Effector CD4-positive, alpha-beta T cell (primary cell): Measurements from ENCODE around the gene RNF212B. TPM values are rescaled to one million over a fixed set of nuclear protein-coding genes. Genes with fewer than 3 reads are reported as not detected.
"Not testable (repeated sequence)": the region's sequence is repeated elsewhere in the genome, so short reads cannot be mapped to it uniquely, and the experiment has no call there.

Experiments used
- DNase-seq: peaks from one replicate; pipeline ENCODE4 v3.0.0-alpha.2; 2020
- total RNA-seq: gene quantifications from one replicate; lab custom pipeline; 2026; lab: John Stamatoyannopoulos, UW

Gene RNF212B, protein sequence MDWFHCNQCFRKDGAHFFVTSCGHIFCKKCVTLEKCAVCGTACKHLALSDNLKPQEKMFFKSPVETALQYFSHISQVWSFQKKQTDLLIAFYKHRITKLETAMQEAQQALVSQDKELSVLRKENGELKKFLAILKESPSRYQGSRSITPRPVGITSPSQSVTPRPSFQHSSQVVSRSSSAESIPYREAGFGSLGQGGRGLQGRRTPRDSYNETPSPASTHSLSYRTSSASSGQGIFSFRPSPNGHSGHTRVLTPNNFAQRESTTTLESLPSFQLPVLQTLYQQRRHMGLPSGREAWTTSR
- total RNA-seq = not detected

DNA sequence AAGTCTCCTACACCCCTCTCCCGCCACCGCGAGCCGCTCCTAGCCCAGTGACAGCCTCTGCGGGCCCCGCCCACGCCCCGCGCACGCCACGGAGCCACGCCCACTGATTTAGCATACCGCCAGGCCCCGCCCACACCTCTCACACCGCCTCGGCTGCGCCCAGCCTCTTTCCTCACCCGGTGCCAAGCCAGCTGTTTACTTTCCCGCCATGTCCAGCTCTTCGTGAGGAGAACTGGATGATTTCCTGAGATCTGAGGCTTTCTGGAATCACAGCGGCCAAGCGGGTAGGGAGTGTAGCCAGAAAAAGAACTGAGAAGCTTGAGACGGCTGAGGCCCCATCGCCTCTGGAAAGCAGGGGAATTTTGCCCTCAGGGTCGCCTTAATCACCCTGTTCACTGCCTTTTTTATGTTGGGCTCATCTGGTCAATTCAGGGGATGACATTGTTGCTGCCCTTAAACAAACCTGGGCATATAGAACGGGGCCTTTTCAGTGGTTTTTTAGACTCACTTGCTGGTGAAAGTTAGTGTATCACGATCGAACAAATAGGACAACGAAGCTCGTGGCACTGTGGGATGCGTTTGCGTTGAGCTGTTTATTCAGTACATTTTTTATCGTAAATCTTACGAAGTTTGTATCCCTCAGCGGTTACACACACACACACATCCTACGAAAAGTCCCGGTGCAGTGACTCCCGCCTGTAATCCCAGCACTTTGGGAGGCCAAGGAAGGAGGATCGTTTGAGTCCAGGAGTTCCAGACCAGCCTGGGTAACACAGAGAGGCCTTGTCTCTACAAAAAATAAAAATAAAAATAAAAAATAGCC, at the start of gene RNF212B:
Gene RNF212B, plus strand, starts transcription at position 165 of the 823 bp plus-strand sequence. CDS start 2,410 bp downstream, outside the sequence.
- peak; percentile 40 for DNase-seq

DNA sequence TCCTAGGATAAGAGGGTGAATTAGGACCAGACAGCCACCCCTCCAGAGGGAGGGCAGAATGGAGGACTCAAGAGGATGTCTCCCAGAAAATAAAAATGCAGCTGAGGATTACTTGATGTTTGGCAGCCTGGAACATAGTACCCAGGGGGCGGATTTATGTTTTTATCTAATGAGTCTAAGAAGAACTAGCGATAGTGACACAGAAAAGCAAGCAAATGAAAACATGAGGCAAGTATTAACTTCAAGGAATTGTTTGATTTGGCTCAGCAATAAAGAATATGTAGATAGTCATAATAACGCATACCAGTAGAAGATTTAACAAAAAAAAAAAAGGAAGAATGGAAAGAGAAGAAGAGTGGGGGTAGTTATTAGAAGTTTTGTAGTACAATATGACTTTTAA, 44.3 kb upstream of the RNF212B start:
- no peak for DNase-seq

DNA sequence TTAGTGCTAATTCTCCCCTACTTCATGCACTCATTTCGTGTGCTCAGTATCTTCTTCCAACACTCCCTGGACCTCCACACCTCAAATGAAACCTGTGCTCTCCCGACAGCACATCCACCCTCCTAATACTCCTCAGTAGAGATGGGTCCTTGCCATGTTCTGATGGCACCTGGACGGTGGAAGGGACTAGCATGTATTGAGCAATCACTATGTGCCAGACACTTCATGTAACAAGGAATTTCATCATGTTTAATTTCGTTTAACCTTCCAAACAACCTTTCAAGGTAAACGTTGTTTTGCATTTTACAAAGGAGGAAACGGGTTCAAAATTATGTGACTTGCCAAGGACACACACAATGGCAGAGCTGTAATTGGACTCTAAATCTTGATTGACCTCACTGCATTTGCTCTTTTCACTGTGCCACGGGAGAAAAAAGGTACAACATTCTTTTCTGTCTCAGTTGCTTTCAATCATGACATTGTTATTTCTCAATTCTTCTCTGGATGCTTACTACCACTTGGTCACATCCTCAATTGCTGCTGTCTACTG, 42.1 kb upstream of the RNF212B start:
- DNase-seq = no peak

DNA sequence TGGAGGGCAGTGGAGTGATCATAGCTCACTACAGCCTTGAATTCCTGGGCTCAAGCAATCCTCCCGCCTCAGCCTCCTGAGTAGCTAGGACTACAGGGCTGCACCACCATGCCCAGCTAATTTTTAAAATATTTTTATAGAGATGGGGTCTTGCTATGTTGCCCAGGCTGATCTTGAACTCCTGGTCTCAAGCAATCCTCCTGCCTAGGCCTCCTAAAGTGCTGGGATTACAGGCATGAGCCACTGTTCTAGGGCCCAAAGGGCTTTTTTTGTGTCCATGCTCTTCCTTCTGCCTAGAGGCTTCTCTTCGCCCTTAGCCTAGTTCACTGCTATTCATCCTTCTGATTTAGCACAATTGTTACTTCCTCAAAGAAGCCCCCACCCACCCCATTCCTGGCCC, 41.2 kb upstream of the RNF212B start:
- not testable (repeated sequence) for DNase-seq

DNA sequence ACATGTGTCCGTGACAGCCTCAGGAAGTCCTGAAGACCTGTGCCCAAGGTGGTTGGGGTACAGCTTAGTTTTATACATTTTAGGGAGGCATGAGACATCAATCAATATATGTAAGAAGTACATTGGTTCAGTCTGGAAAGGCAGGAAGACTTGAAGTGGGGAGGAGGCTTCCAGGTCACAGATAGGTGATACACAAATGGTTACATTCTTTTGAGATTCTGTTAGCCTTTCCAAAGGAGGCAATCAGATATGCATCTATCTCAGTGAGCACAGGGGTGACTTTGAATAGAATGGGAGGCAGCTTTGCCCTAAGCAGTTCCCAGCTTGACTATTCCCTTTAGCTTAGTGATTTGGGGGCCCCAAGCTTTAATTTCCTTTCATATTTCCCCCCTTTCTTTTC, 38.6 kb upstream of the RNF212B start:
- not testable (repeated sequence) for DNase-seq

DNA sequence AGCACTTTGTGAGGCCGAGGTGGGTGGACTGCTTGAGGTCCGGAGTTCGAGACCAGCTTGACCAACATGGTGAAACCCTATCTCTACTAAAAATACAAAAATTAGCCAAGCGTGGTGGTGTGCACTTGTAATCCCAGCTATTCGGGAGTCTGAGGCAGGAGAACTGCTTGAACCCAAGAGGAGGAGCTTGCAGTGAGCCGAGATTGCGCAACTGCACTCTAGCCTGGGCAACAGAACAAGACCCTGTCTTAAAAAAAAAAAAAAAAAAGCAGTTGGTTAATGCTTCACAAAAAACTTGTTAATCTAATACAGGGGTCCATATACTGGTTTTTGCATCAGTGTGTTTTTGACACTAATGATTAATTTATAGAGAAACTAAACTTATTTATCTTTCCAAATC, 35.7 kb upstream of the RNF212B start:
- DNase-seq = no peak

DNA sequence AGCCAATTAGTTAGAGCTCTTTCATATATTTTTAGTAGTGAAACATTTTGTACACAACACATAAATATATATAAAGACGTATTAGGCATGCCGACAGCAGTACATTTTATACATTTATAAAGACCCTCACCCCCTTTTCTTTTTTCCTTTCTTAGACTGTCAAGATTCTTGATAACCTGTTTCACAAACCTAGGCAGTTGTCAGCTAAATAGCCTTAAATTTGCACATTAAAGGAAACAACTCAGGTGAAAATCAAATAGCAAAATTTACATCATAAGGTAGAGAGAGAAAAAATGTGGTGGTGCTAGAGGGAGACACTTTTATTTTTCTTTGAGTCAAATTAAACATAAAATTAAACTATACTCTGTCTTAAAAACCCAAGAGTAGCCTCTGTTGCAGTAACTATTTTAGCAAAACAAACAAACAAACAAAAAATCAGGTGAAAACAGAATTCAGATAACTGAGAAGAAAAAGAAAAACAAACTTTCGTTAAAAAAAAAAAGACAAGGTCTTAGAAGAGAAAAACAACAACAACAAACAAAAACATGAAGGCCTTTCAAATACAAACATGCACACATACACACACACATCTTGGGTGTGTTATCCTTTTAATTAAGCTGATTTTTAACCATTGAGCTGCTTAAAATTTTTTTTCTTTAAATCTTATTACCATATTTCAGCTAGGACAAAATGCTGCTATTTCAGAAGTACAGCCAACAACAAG, 31.2 kb upstream of the RNF212B start:
- DNase-seq = no peak

DNA sequence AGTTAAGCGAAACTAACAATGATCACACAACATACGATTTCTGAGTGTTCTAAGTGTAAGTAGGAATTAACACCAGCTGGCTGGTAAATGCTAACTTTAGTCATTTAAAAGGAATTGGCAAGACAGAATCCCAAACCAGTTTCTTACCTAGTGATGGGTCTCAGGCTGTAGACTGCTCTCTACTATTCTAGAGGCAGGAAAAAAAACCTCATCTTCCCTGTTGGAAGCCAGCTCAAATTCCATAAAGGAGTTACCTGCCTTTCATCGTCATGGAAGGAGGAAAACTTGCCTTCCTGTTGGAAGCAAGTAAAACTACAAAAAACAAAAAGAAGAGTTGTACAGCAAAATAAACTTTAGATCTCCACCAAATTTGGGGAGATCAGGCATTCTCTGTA, 30.6 kb upstream of the RNF212B start:
- DNase-seq = no peak

DNA sequence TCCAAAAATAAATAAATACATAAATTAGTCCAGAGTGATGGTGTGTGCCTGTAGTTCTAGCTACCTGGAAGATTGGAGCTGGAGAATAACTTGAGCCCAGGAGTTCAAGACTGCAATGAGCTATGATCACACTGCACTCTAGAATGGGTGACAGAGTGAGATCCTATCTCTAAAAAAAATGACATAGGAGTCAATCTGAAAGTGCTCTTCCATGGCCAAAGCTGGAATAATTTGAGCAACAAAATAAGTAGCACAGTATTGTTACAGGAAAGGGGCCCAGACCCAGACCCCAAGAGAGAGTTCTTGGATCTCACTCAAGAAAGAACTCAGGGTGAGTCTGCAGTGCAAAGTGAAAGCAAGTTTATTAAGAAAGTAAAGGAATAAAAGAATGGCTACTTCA, 29.4 kb upstream of the RNF212B start:
- DNase-seq = no peak

DNA sequence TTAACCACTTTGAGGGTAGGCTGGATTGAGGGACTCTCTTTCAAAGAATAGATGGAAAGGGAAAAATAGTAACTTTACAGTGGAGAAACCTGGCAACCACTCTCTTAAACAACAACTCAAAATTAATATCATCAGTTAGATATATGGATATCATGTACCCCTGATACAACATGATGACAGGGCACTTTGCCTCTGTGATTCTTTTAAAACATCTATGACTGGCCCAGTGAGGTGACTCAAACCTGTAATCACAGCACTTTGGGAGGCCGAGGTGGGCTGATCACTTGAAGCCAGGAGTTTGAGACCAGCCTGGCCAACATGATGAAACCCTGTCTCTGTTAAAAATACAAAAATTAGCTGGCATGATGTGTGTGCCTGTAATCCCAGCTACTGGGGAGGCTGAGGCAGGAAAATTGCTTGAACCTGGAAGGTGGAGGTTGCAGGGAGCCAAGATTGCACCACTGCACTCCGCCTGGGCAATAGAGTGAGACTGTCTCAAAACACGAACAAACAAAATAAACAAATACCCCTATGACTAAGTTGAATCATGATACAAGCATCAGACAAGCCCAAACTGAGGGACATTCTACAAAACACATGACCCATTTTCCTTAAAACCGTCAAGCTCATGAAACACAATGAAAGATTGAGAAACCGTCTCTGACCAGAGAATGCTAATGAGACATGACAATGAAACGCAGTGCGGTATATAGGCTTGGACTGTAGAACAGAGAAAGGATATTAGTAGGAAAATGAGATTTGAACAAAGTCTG, 27.9 kb upstream of the RNF212B start:
- DNase-seq = no peak

DNA sequence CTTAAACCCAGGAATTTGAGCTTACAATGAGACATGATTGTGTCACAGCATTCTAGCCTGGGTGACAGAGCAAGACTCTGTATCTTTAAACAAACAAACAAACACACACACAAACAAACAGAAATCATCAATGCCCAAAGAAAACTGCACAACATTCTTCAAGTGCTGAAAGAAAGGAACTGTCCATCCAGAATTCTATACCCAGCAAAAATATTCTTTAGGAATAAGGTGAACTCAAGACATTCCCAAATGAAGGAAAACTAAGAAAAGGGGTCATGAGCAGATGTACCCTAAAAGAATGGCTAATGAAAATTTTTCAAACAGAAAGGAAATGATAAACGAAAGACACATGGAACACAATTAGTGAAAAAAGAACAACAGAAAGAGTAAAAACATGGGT, 22.3 kb upstream of the RNF212B start:
- no peak for DNase-seq

DNA sequence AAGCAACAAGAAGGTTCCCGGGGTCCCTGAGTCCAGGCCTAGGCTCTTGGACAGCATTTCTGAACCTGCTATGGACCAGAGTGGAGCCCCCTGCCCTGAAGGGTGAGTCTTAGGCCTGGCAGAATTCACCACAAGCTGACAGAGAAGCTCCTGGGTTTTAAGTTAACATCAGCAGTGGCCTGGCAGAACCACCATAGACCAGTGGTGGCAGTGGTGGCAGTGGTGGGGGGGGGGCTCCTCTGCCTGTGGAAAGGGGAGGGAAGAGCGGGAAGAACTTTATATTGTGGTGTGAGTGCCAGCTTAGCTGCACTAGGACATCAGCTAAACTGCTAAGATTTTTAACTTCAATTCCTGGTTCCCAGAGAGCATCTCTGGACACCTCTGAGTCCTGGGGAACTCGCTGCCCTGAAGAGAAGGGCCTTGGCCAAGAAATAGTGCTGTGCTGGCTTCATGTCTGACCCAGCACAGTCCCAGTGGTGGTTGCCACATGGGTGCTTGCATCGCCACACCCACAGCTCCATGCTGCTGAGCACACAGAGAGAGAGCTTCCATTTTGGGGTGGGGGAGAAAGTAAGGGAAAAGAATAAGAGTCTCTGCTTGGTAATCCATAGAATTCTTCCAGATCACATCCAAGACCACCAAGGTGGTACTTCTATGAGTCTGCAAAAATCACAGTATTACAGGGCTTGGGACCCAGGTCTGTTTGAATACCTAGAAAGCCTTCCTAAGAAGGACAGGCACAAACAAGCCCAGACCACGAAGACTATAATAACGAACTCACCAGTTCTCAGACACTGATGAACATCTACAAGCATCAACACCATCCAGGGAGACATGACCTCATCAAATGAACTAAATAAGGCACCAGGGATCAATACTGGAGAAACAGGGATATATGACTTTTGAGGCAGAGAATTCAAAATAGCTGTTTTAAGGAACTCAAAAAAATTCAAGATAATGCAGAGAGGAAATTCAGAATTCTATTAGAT, 20.4 kb upstream of the RNF212B start:
- DNase-seq = no peak

DNA sequence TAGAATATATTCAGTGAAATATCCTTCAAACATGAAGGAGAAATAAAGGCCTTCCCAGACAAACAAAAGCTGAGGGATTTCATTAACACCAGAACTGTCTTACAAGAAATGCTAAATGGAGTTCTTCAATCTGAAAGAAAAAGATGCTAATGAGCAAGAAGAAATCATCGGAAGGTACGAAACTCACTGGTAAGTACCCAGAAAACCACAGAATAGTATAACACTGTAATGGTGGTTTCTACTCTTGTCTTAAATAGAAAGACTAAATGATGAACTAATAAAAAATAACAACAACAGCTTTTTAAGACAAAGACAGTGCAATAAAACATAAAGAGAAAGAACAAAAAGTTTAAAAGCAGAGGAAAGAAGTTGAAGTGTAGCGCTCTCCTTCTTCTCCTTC, 18.7 kb upstream of the RNF212B start:
- no peak for DNase-seq

DNA sequence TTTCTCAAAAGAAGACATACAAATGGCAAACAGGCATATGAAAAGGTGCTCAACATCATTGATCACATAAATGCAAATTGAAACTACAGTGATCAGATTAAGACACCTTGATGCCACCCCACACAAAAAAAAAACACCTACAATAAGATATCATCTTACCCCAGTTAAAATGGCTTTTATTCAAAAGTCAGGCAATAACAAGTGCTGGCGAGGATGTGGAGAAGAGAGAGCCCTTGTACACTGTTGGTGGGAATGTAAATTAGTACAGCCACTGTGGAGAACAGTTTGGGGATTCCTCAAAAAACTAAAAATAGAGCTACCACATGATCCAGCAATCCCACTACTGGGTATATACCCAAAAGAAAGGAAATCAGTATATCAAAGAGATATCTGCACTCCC, 12.8 kb upstream of the RNF212B start:
- DNase-seq = not testable (repeated sequence)

DNA sequence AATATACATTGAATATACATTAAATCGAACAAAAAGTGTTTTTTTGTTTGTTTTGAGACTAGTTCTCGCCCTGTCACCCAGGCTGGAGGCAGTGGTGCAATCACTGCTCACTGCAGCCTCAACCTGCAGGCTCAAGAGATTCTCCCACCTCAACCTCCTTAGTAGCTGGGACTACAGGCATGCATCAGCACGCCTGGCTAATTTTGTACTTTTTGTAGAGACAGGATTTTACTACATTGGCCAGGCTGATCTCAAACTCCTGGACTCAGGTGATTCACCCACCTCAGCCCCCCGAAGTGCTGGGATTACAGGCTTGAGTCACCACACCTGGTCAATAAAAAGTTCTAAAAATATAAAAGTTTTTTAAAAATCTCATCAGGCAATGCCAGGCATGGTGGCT, 10.2 kb upstream of the RNF212B start:
- no peak for DNase-seq

DNA sequence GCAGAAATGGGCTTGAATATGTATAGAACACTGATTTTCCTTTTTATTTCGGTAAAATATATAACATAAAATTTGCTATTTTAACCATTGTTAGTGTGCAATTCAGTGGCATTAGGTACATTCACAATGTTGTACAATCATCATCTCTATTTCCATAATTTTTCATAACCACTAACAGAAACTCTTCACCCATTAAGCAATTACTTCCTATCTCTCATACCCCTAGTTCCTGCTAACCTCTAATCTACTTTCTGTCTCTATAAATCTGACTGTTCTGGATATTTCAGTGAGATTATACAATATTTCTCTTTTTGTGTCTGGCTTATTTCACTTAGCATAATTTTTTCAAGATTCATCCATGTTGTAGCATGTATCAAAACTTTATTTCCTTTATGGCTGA, 8.9 kb upstream of the RNF212B start:
- no peak for DNase-seq

DNA sequence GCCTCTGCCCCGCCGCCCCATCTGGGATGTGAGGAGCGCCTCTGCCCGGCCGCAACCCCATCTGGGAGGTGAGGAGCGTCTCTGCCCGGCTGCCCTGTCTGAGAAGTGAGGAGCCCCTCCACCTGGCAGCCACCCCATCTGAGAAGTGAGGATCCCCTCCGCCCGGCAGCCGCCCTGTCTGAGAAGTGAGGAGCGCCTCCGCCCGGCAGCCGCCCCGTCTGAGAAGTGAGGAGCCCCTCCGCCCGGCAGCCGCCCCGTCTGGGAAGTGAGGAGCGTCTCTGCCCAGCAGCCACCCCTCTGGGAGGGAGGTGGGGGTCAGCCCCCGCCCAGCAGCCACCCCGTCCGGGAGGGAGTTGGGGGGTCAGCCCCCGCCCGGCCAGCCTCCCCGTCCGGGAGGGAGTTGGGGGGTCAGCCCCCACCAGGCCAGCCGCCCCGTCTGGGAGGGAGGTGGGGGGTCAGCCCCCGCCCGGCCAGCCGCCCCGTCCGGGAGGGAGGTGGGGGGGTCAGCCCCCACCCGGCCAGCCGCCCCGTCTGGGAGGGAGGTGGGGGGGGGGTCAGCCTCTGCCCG, 5.4 kb upstream of the RNF212B start:
- DNase-seq = not testable (repeated sequence)

DNA sequence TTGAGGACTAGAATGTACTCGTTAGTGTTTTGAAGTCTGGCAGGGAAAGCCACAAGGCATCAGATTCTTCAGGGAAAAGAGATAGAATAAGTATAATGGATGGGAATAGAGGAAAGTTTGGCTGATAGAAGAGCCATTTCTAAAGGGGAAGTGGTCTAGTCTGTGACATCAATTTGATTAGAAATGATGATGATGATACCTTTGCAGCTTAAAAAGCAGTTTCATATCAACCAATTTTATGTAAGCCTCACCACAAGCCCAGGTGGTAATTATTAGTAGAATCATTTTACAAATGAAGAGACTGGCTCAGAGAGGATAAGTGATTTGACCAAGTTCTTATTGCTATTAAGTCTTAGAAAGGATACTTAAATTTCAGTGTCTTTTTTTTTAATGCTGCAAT, 2.9 kb downstream of the RNF212B start:
- DNase-seq = no peak

DNA sequence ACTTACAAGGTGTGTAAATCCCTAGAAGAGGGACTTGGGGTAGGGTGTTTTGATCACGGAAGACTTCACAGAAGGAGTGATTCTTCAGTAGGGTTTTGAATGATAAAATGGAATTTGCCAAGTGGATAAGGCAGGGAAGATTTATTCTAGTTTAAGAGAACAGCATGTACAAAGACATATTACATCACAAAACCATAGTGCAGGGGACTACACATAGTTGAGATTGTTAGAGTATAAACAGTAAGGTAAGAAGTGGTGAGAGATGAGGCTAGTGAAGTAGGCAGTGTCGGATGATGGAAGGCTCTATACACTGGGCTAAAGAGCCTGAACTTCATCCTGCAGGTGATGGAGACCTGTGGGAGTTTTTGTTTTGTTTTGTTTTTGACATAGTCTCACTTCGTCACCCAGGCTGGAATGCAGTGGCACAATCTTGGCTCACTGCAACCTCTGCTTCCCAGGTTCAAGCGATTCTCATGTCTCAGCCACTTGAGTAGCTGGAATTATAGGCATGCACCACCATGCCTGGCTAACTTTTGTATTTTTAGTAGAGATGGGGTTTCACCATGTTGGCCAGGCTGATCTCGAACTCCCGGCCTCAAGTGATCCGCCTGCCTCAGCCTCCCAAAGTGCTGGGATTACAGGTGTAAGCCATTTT, 3.5 kb downstream of the RNF212B start:
- not testable (repeated sequence) for DNase-seq

DNA sequence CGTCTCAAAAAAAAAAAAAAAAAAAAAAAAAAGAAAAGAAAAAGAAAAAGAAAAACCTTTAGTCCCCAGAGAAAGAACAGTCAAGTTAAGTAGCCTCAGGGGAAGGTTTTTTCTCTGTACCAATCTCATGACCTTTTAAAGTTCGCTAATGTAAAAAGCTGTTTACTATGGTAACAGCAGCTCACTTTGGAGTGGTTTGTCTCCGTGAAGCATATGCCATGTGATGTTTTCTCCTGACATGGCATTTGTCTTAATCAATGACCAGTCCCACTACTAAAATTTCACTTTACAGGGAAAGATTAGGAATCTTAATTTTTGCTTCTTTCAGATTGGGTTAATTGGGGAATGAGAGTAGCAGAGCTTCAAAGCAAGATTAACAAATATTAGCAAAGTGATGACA, 4.3 kb downstream of the RNF212B start:
- DNase-seq = no peak
